Trophoblast cell (in vitro differentiated cells and primary cell): ENCODE data around the gene ONECUT1.

Source experiments
- DNase-seq, 2 donors: peaks; one replicate each; pipeline ENCODE4 v3.0.0-alpha.2; 2016
- H2AFZ ChIP-seq: 2 replicates; pipeline ENCODE4 v1.6.1; 2013; ENCODE audit warnings: low read length, moderate library complexity, mild to moderate bottlenecking; ENCODE audit not compliant: insufficient read depth, poor library complexity
- H2AK5ac ChIP-seq: 2 replicates; pipeline ENCODE4 v1.6.1; 2013; ENCODE audit warnings: mild to moderate bottlenecking, low read length
- H2BK120ac ChIP-seq: 2 replicates; pipeline ENCODE4 v1.6.1; 2013; ENCODE audit warnings: low read length, mild to moderate bottlenecking, moderate library complexity; ENCODE audit not compliant: insufficient read depth, poor library complexity
- H2BK12ac ChIP-seq: 2 replicates; pipeline ENCODE4 v1.6.1; 2013; ENCODE audit warnings: mild to moderate bottlenecking, low read length, moderate library complexity
- H2BK5ac ChIP-seq: 2 replicates; pipeline ENCODE4 v1.6.1; 2013; ENCODE audit warnings: low read length, low read depth, moderate library complexity, mild to moderate bottlenecking; ENCODE audit not compliant: poor library complexity
- H3K14ac ChIP-seq: 2 replicates; pipeline ENCODE4 v1.6.1; 2013; ENCODE audit warnings: mild to moderate bottlenecking, low read length
- H3K18ac ChIP-seq: 2 replicates; pipeline ENCODE4 v1.6.1; 2013; ENCODE audit warnings: mild to moderate bottlenecking, low read length
- H3K23ac ChIP-seq: 2 replicates; pipeline ENCODE4 v1.6.1; 2013; ENCODE audit warnings: low read length
- H3K27ac ChIP-seq: 2 replicates; pipeline ENCODE4 v1.5.1; 2013; ENCODE audit warnings: low read depth, mild to moderate bottlenecking, inconsistent platforms, low read length, moderate library complexity
- H3K27me3 ChIP-seq: 2 replicates; pipeline ENCODE4 v1.6.1; 2013; ENCODE audit warnings: inconsistent platforms, mild to moderate bottlenecking, low read length, moderate library complexity; ENCODE audit not compliant: insufficient read depth
- H3K36me3 ChIP-seq, 2 experiments: 1 replicate in 1 of 2; 2 replicates in 1 of 2; pipeline ENCODE4 v1.6.1; 2013; ENCODE audit warnings: low read length in 2 of 2, mild to moderate bottlenecking in 2 of 2, moderate library complexity in 1 of 2; ENCODE audit not compliant: insufficient read depth in 2 of 2, control insufficient read depth in 1 of 2
- H3K4ac ChIP-seq: 2 replicates; pipeline ENCODE4 v1.6.1; 2013; ENCODE audit warnings: low read depth, mild to moderate bottlenecking, low read length, moderate library complexity
- H3K4me1 ChIP-seq, 2 experiments: 1 replicate in 1 of 2; 2 replicates in 1 of 2; pipeline ENCODE4 v1.6.1; 2013; ENCODE audit warnings: low read length in 2 of 2, mild to moderate bottlenecking in 2 of 2, moderate library complexity in 1 of 2; ENCODE audit not compliant: insufficient read depth in 2 of 2, control insufficient read depth in 1 of 2
- H3K4me2 ChIP-seq: 2 replicates; pipeline ENCODE4 v1.6.1; 2013; ENCODE audit warnings: inconsistent platforms, mild to moderate bottlenecking, low read length, moderate library complexity
- H3K4me3 ChIP-seq: 2 replicates; pipeline ENCODE4 v1.5.1; 2013; ENCODE audit warnings: mild to moderate bottlenecking, low read depth, low read length, inconsistent platforms
- H3K79me1 ChIP-seq: one replicate; pipeline ENCODE4 v1.6.1; 2013; ENCODE audit warnings: low read length
- H3K79me2 ChIP-seq: 2 replicates; pipeline ENCODE4 v1.6.1; 2013; ENCODE audit warnings: low read length, mild to moderate bottlenecking; ENCODE audit not compliant: control insufficient read depth, insufficient read depth, poor library complexity
- H3K9ac ChIP-seq: 2 replicates; pipeline ENCODE4 v1.6.1; 2013; ENCODE audit warnings: mild to moderate bottlenecking, low read length
- H3K9me3 ChIP-seq: 2 replicates; pipeline ENCODE4 v1.6.1; 2013; ENCODE audit warnings: low read depth, mild to moderate bottlenecking, control low read depth, inconsistent platforms, low read length; ENCODE audit not compliant: insufficient read depth
- H4K12ac ChIP-seq: 2 replicates; pipeline ENCODE4 v1.6.1; 2013; ENCODE audit warnings: low read depth, mild to moderate bottlenecking, low read length, moderate library complexity
- H4K8ac ChIP-seq: 2 replicates; pipeline ENCODE4 v1.6.1; 2013; ENCODE audit warnings: low read depth, mild to moderate bottlenecking, low read length, moderate library complexity
- H4K91ac ChIP-seq: one replicate; pipeline ENCODE4 v1.6.1; 2013; ENCODE audit warnings: low read depth, mild to moderate bottlenecking, low read length, moderate library complexity
- WGBS: extraction: QIAGEN DNeasy Blood & Tissue Kit; methylation state at CpG from one replicate; pipeline ENCODE4 v1.1.7; 2013; ENCODE audit warnings: missing lambda C conversion rate; ENCODE audit not compliant: insufficient read length, insufficient coverage; ENCODE audit errors: extremely low coverage; 5-methylcytosine and 5-hydroxymethylcytosine counted together

The ONECUT1 gene

DNA sequence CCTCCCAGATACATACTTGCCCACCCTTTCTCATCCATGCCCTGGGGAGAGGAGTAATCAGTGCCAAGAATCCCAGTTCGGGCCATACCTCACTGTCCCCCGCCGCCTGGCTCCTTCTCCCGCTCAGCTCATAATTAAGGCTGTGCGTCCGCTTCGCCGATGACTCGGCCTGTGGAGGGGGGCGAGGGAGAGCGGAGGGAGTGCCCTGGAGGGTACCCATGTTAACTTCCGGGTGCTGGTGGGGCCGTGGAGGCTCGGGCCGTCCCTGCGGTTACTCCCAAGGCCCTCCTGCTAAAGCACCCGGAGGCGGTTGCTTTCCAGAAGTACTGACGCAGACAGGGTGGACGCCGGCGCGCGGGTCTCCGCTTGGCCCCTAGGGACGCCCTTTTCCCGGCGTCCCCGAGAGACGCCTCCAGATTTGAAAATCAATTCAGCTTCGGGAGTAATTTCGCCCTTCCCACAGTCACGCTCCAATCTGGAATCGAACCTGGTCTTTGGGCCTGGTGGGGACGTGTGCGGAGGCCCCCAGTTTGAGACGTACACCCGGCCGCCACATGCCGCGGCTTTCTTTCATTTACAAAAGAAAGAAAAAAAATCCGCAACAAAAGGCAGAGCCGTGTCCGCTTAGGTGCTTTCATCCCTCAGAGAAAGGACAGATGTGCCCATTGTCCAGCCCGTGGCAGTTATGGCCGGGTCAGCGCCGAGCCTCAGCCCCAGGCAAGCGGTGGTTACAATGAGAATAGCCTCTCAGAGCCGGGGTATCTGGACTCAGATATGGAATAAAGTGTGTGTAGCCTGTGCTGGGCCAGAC, 1.0 kb upstream of the ONECUT1 start:
- H3K9me3 ChIP-seq = peaks cover 18% of the 10 kb centered on the region
- H3K14ac ChIP-seq = no peak overlapping the region
- H3K79me1 ChIP-seq = peaks cover 2% of the 10 kb centered on the region
- no peak overlapping the region for H3K4ac ChIP-seq
- no peaks in the 10 kb centered on the region for H3K79me2 ChIP-seq
- H2BK120ac ChIP-seq = no peak overlapping the region
- no peaks in the 10 kb centered on the region for H3K36me3 ChIP-seq
- no CpG with 5 or more reads among the region's 50 CpGs for WGBS
- H3K4me2 ChIP-seq = peak overlapping the region; percentile 99
- H3K27ac ChIP-seq = no peak overlapping the region
- no peak overlapping the region for H3K23ac ChIP-seq
- H3K9ac ChIP-seq = no peak overlapping the region
- H4K91ac ChIP-seq = no peak overlapping the region
- no peak overlapping the region for H4K8ac ChIP-seq
- H3K18ac ChIP-seq = no peak overlapping the region
- DNase-seq = peak in 1 of 2 donors; percentile 10
- no peak overlapping the region for H2AK5ac ChIP-seq
- no peak overlapping the region for H2AFZ ChIP-seq
- H3K27me3 ChIP-seq = peaks cover 74% of the 10 kb centered on the region
- peak overlapping the region; percentile 2 for H3K4me3 ChIP-seq
- H4K12ac ChIP-seq = no peak overlapping the region
- H3K4me1 ChIP-seq = peaks cover 8 to 18% of the 10 kb centered on the region in 2 experiments
- H2BK12ac ChIP-seq = no peak overlapping the region
- H2BK5ac ChIP-seq = no peak overlapping the region

GRCh38 chr15:52789601-52790168, 451 bp downstream of the ONECUT1 start:
- Histone ChIP-seq H3K79me1 (peaks cover 2% of the 10 kb centered on the region), H3K4ac (no peak overlapping the region)
- WGBS = no CpG with 5 or more reads among the region's 51 CpGs

GRCh38 chr15:52789008-52789600, 1.0 kb downstream of the ONECUT1 start:
- Histone ChIP-seq H3K36me3 (no peaks in the 10 kb centered on the region), H2BK12ac (no peak overlapping the region), H3K79me2 (no peaks in the 10 kb centered on the region), H3K27me3 (peaks cover 75% of the 10 kb centered on the region), H2AK5ac (no peak overlapping the region), H4K91ac (no peak overlapping the region), H3K23ac (no peak overlapping the region), H4K12ac (no peak overlapping the region), H3K9me3 (peaks cover 18% of the 10 kb centered on the region), H2BK5ac (no peak overlapping the region), H3K4me2 (peak overlapping the region; percentile 99), H3K4ac (no peak overlapping the region), H3K14ac (no peak overlapping the region), H2BK120ac (no peak overlapping the region), H4K8ac (no peak overlapping the region), H3K9ac (no peak overlapping the region), H3K18ac (no peak overlapping the region), H3K79me1 (peaks cover 2% of the 10 kb centered on the region), H2AFZ (no peak overlapping the region), H3K4me1 (peaks cover 8 to 18% of the 10 kb centered on the region in 2 experiments), H3K4me3 (no peak overlapping the region), H3K27ac (no peak overlapping the region)
- no peak for DNase-seq
- no CpG with 5 or more reads among the region's 37 CpGs for WGBS

More at GRCh38 chr15:52789601-52790168, 451 bp downstream of the ONECUT1 start:
- H2AFZ ChIP-seq = peak overlapping the region; percentile 31
- H3K4me2 ChIP-seq = peak overlapping the region; percentile 99
- peaks cover 74% of the 10 kb centered on the region for H3K27me3 ChIP-seq
- H4K12ac ChIP-seq = no peak overlapping the region
- H3K9ac ChIP-seq = no peak overlapping the region
- no peaks in the 10 kb centered on the region for H3K36me3 ChIP-seq
- H3K23ac ChIP-seq = no peak overlapping the region
- H4K8ac ChIP-seq = no peak overlapping the region
- peaks cover 18% of the 10 kb centered on the region for H3K9me3 ChIP-seq
- no peak overlapping the region for H3K18ac ChIP-seq
- no peak overlapping the region for H2BK120ac ChIP-seq
- DNase-seq = no peak
- H2AK5ac ChIP-seq = no peak overlapping the region
- H2BK12ac ChIP-seq = no peak overlapping the region
- no peak overlapping the region for H4K91ac ChIP-seq
- H3K27ac ChIP-seq = no peak overlapping the region
- peaks cover 8 to 18% of the 10 kb centered on the region in 2 experiments for H3K4me1 ChIP-seq
- peak overlapping the region; percentile 74 for H3K4me3 ChIP-seq
- H3K79me2 ChIP-seq = no peaks in the 10 kb centered on the region
- H3K14ac ChIP-seq = no peak overlapping the region
- no peak overlapping the region for H2BK5ac ChIP-seq

DNA sequence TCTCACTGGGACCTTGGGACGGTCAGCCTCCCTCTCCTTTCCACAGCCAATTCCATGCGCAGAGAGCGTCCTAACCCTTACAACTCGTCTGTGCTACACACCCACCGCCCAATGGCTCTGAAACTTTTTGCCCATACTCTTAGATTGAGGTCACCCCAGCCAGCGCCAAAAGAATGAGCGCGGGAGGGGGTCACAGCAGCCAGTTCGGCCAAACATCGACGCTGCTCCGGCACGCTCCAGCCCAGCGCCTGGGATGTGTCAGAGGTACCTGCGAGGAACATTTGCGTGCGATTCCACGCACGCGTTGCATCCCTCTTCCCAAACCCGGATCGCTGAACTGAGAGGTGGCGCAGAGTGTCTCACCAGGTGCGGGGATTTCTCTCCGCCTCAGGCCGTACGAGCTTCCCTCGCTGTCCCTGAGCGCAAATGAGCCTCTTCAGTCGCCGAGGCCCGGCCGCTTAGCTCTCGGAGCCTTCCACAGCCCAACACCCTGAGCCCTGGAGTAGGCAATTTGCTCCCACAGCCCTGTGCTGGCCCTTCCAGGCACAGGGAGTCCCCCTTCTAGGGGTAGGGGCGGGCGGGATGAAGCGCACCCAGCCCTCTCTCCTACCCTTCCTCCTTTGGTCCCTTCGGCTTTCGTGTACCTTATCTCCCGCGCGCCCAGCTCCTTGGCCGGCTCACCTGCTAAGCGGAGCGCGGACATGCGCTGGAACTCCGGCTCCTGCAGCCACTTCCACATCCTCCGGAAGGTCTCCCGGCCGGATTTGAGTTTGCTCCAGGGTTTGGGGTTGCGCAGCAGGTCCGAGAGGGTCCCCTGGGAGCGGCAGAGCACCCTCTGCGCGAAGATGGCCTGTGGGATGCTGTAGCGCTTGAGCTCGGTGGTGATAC, 1.8 kb downstream of the ONECUT1 start:
- peaks cover 76% of the 10 kb centered on the region for H3K27me3 ChIP-seq
- H3K79me1 ChIP-seq = peaks cover 2% of the 10 kb centered on the region
- DNase-seq = no peak
- H3K4ac ChIP-seq = no peak overlapping the region
- H4K91ac ChIP-seq = no peak overlapping the region
- no peak overlapping the region for H3K23ac ChIP-seq
- H3K18ac ChIP-seq = no peak overlapping the region
- no peak overlapping the region for H4K8ac ChIP-seq
- H3K4me1 ChIP-seq = peaks cover 8 to 20% of the 10 kb centered on the region in 2 experiments
- no peak overlapping the region for H3K4me3 ChIP-seq
- no peaks in the 10 kb centered on the region for H3K79me2 ChIP-seq
- no peak overlapping the region for H4K12ac ChIP-seq
- no peak overlapping the region for H2BK120ac ChIP-seq
- no peak overlapping the region for H2BK5ac ChIP-seq
- no peaks in the 10 kb centered on the region for H3K36me3 ChIP-seq
- H3K9ac ChIP-seq = no peak overlapping the region
- WGBS = no CpG with 5 or more reads among the region's 58 CpGs
- peaks cover 18% of the 10 kb centered on the region for H3K9me3 ChIP-seq
- H2AK5ac ChIP-seq = no peak overlapping the region
- H3K4me2 ChIP-seq = no peak overlapping the region
- no peak overlapping the region for H3K14ac ChIP-seq
- no peak overlapping the region for H2BK12ac ChIP-seq
- no peak overlapping the region for H2AFZ ChIP-seq
- no peak overlapping the region for H3K27ac ChIP-seq
